Measurements from ENCODE around the gene RABEP2. TPM values are rescaled to one million over a fixed set of nuclear protein-coding genes. Genes with fewer than 3 reads are reported as not detected.
"Not testable (repeated sequence)": the region's sequence is repeated elsewhere in the genome, so short reads cannot be mapped to it uniquely, and the experiment has no call there.

Gene RABEP2
- total RNA-seq, 1 experiment from 2014 or later: 10.3 TPM

- in situ Hi-C loops (cut with HindIII; ENCODE audit: low pct_unique_long_range_greater_than_20kb, low sequenced_read_pairs): no loop called here
Measured at GRCh38 chr16:28891964-28892890, 32.8 kb downstream of the RABEP2 start.

GRCh38 chr16:28890355-28890754 is 34.7 kb downstream of the RABEP2 start:
- DNase-seq (ENCODE audit: low read depth, low spot score); in situ Hi-C loops (cut with HindIII; ENCODE audit: low pct_unique_long_range_greater_than_20kb, low sequenced_read_pairs): not testable (repeated sequence)

More at GRCh38 chr16:28891964-28892890, 32.8 kb downstream of the RABEP2 start:
- DNase-seq (ENCODE audit: low read depth, low spot score): no peak

GRCh38 chr16:28886945-28887344 is 38.1 kb downstream of the RABEP2 start:
- in situ Hi-C loops (cut with HindIII; ENCODE audit: low pct_unique_long_range_greater_than_20kb, low sequenced_read_pairs): no loop called here

GRCh38 chr16:28884045-28884444 is 41.0 kb downstream of the RABEP2 start:
- no peak for DNase-seq (ENCODE audit: low read depth, low spot score)
- in situ Hi-C loops (cut with HindIII; ENCODE audit: low pct_unique_long_range_greater_than_20kb, low sequenced_read_pairs): no loop called here

More at GRCh38 chr16:28886945-28887344, 38.1 kb downstream of the RABEP2 start:
- DNase-seq (ENCODE audit: low read depth, low spot score): no peak

GRCh38 chr16:28883221-28883996 is 41.6 kb downstream of the RABEP2 start:
- in situ Hi-C loops (cut with HindIII; ENCODE audit: low pct_unique_long_range_greater_than_20kb, low sequenced_read_pairs): no loop called here
- no peak for DNase-seq (ENCODE audit: low read depth, low spot score)

GRCh38 chr16:28882551-28883160 is 42.4 kb downstream of the RABEP2 start:
- no peak for DNase-seq (ENCODE audit: low read depth, low spot score)
- in situ Hi-C loops (cut with HindIII; ENCODE audit: low pct_unique_long_range_greater_than_20kb, low sequenced_read_pairs): no loop called here

- in situ Hi-C loops (cut with HindIII; ENCODE audit: low pct_unique_long_range_greater_than_20kb, low sequenced_read_pairs); DNase-seq (ENCODE audit: low read depth, low spot score): not testable (repeated sequence)
Measured at GRCh38 chr16:28881565-28881964, 43.5 kb downstream of the RABEP2 start.

GRCh38 chr16:28880955-28881354 is 44.1 kb downstream of the RABEP2 start:
- in situ Hi-C loops (cut with HindIII; ENCODE audit: low pct_unique_long_range_greater_than_20kb, low sequenced_read_pairs): no loop called here
- DNase-seq (ENCODE audit: low read depth, low spot score): no peak

- in situ Hi-C loops (cut with HindIII; ENCODE audit: low pct_unique_long_range_greater_than_20kb, low sequenced_read_pairs): no loop called here
- no peak for DNase-seq (ENCODE audit: low read depth, low spot score)
Measured at GRCh38 chr16:28880589-28880915, 44.5 kb downstream of the RABEP2 start.

GRCh38 chr16:28879841-28880588 is 45.0 kb downstream of the RABEP2 start:
- in situ Hi-C loops (cut with HindIII; ENCODE audit: low pct_unique_long_range_greater_than_20kb, low sequenced_read_pairs): no loop called here

GRCh38 chr16:28879261-28879840 is 45.7 kb downstream of the RABEP2 start:
- in situ Hi-C loops (cut with HindIII; ENCODE audit: low pct_unique_long_range_greater_than_20kb, low sequenced_read_pairs): no loop called here
- DNase-seq (ENCODE audit: low read depth, low spot score): no peak

More at GRCh38 chr16:28879841-28880588, 45.0 kb downstream of the RABEP2 start:
- DNase-seq (ENCODE audit: low read depth, low spot score): peak; percentile 76

- no peak for DNase-seq (ENCODE audit: low read depth, low spot score)
- in situ Hi-C loops (cut with HindIII; ENCODE audit: low pct_unique_long_range_greater_than_20kb, low sequenced_read_pairs): no loop called here
Measured at GRCh38 chr16:28878083-28878926, 46.7 kb downstream of the RABEP2 start, which contains the start of gene ATP2A1. Gene ATP2A1 (plus strand): TSS chr16:28878488. CDS start chr16:28878672, 184 bp downstream.

GRCh38 chr16:28877655-28878000 is 47.4 kb downstream of the RABEP2 start:
- no peak for DNase-seq (ENCODE audit: low read depth, low spot score)
- in situ Hi-C loops (cut with HindIII; ENCODE audit: low pct_unique_long_range_greater_than_20kb, low sequenced_read_pairs): no loop called here

- no peak for DNase-seq (ENCODE audit: low read depth, low spot score)
- in situ Hi-C loops (cut with HindIII; ENCODE audit: low pct_unique_long_range_greater_than_20kb, low sequenced_read_pairs): no loop called here
Measured at GRCh38 chr16:28876973-28877654, 47.9 kb downstream of the RABEP2 start.

GRCh38 chr16:28876019-28876659 is 48.9 kb downstream of the RABEP2 start:
- DNase-seq (ENCODE audit: low read depth, low spot score): no peak
- in situ Hi-C loops (cut with HindIII; ENCODE audit: low pct_unique_long_range_greater_than_20kb, low sequenced_read_pairs): no loop called here
